ENCODE results near the gene BTG3.

The BTG3 gene

GRCh38 chr21:17612565-17613241 is at the start of gene BTG3:
Gene BTG3, minus strand, starts transcription at chr21:17612901. Its CDS starts 3,757 bp downstream, at chr21:17609144.
- peak; percentile 66 for DNase-seq (ENCODE audit: low read depth)

- DNase-seq (ENCODE audit: low read depth), result no peak
Observed at GRCh38 chr21:17660862-17661261, 48.2 kb upstream of the BTG3 start.

- DNase-seq (ENCODE audit: low read depth), result no peak
Observed at GRCh38 chr21:17660452-17660851, 47.8 kb upstream of the BTG3 start.

GRCh38 chr21:17658931-17659330 is 46.2 kb upstream of the BTG3 start:
- DNase-seq (ENCODE audit: low read depth), result no peak

GRCh38 chr21:17651526-17651925 is 38.8 kb upstream of the BTG3 start:
- no peak for DNase-seq (ENCODE audit: low read depth)

- no peak for DNase-seq (ENCODE audit: low read depth)
Observed at GRCh38 chr21:17650292-17650691, 37.6 kb upstream of the BTG3 start.

GRCh38 chr21:17646790-17647189 is 34.1 kb upstream of the BTG3 start:
- DNase-seq (ENCODE audit: low read depth), result no peak

GRCh38 chr21:17644186-17644585 is 31.5 kb upstream of the BTG3 start:
- no peak for DNase-seq (ENCODE audit: low read depth)

- DNase-seq (ENCODE audit: low read depth), result no peak
Observed at GRCh38 chr21:17640821-17641220, 28.1 kb upstream of the BTG3 start.

GRCh38 chr21:17636711-17637110 is 24.0 kb upstream of the BTG3 start:
- no peak for DNase-seq (ENCODE audit: low read depth)

GRCh38 chr21:17631195-17631594 is 18.5 kb upstream of the BTG3 start:
- DNase-seq (ENCODE audit: low read depth), result no peak

- no peak for DNase-seq (ENCODE audit: low read depth)
Observed at GRCh38 chr21:17622018-17622417, 9.3 kb upstream of the BTG3 start.

- DNase-seq (ENCODE audit: low read depth), result no peak
Observed at GRCh38 chr21:17616831-17617230, 4.1 kb upstream of the BTG3 start.

- no peak for DNase-seq (ENCODE audit: low read depth)
Observed at GRCh38 chr21:17613242-17613676, 558 bp upstream of the BTG3 start.

- DNase-seq (ENCODE audit: low read depth), result peak; percentile 6
Observed at GRCh38 chr21:17612023-17612564, 607 bp downstream of the BTG3 start.

- DNase-seq (ENCODE audit: low read depth), result peak; percentile 46
Observed at GRCh38 chr21:17611414-17612022, 1.2 kb downstream of the BTG3 start.

- no peak for DNase-seq (ENCODE audit: low read depth)
Observed at GRCh38 chr21:17610911-17611310, 1.8 kb downstream of the BTG3 start.

- DNase-seq (ENCODE audit: low read depth), result no peak
Observed at GRCh38 chr21:17609681-17610080, 3.0 kb downstream of the BTG3 start.

GRCh38 chr21:17607684-17608083 is 5.0 kb downstream of the BTG3 start:
- DNase-seq (ENCODE audit: low read depth), result no peak

- DNase-seq (ENCODE audit: low read depth), result no peak
Observed at GRCh38 chr21:17602874-17603273, 9.8 kb downstream of the BTG3 start.

GRCh38 chr21:17598437-17598836 is 14.3 kb downstream of the BTG3 start:
- DNase-seq (ENCODE audit: low read depth), result no peak

- no peak for DNase-seq (ENCODE audit: low read depth)
Observed at GRCh38 chr21:17597680-17598079, 15.0 kb downstream of the BTG3 start.

- no peak for DNase-seq (ENCODE audit: low read depth)
Observed at GRCh38 chr21:17590430-17590829, 22.3 kb downstream of the BTG3 start.
